Muscle of arm (tissue), 14 donors: Measurements from ENCODE around the gene CENPVL3. TPM values are rescaled to one million over a fixed set of nuclear protein-coding genes. Genes with fewer than 3 reads are reported as not detected.
"Not testable (repeated sequence)": the region's sequence is repeated elsewhere in the genome, so short reads cannot be mapped to it uniquely, and the experiment has no call there.

ENCODE experiments used
- DNase-seq: peaks from one replicate; pipeline ENCODE4 v3.0.0-alpha.2; 2013
- long read RNA-seq, 11 donors: transcript quantifications; one replicate each; lab custom pipeline, GENCODE V29; 2026
- polyA plus RNA-seq, 12 donors: library from polyadenylated mRNA; unstranded; fragments of 120-200 nt; gene quantifications; one replicate each; pipeline ENCODE4 v1.2.1, GENCODE V29; 2013; ENCODE audit not compliant: insufficient read length in 12 of 12

CENPVL3 gene
- under 1 TPM in 9 of 12 donors, not detected in 3; 0.08 to 0.36 (median 0.17) TPM for polyA plus RNA-seq
- long read RNA-seq, donor 1, partial matches to known transcripts, result 0 of 3 reads
- long read RNA-seq, donor 1, other reads (novel, unspliced or antisense), result 0 of 3 reads
- long read RNA-seq, donor 2, result 0 reads
- long read RNA-seq, donor 3, result 0 reads
- long read RNA-seq, donor 4, result 0 reads
- long read RNA-seq, donor 5, result 0 reads
- long read RNA-seq, donor 6, result 0 reads
- long read RNA-seq, donor 7, result 0 reads
- long read RNA-seq, donor 8, result 0 reads
- long read RNA-seq, donor 9, result 0 reads
- long read RNA-seq, donor 10, result 0 reads
- long read RNA-seq, donor 11, result 0 reads

DNA sequence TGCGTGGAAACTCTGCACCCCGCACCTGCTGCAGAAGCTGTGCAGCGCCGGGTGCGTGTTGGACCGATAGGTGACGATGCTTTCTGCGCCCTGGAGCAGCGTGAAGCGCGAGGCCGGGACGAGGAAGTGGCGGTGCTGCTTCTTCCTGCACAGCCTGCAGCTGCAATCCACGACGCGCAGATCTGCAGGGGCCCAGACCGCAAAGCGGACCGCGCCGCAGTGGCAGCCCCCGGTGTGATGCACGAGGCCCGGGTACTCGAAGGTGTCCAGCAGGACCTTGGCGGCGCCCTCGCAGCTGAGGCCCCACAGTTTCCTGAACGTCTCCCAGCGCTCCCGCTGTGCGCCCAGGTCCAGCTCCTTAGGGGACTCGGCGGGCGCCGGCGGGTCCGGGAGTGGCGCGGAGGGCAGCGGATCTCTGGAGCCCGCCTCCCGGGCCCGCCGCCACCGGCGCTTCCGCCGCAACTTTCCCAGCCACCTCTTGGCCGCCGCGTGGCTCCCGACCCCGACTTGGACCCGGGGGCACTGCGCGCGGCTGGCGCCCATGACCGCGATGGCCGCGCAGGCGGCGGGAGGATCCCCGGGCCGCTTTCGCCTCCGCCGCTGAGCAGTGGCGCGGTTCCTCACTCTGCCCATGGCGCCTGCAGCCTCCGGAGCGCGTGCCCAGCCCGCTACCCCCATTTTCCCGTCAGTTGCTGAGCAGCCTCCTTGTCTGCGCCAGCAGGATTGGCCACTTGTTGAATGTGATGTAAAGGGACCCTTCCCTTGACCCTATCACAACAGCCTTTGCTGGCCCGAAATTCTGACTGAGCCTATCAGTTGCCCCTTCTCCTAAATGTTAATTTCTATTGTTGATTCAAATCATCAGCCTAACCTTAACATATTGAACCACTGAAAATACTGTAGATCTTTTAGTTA is at the start of gene CENPVL3:
Gene CENPVL3 (minus strand): TSS at position 672 of the 915 bp plus-strand sequence. CDS start 39 bp downstream, at position 633.
- DNase-seq, result not testable (repeated sequence)

GRCh38 chrX:51665981-51666380 is 47.3 kb upstream of the CENPVL3 start:
- no peak for DNase-seq

DNA sequence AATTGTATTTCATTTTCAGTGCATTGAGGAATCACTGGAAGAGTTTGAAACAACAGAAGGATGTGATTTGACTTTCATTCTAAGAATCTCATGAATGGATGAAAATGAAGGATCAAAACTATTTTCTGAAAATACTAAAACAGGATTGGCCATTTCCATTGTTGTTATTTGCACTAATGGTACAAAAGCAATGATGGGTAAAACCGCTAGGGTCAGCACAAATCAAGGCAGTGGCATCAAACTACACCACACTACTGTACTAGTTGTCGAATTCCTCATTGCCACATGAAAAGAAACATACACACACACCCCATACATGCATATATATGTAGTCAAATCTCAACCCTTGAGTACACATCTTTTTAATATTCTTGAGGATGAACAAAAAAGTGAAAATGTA is 24.7 kb upstream of the CENPVL3 start:
- no peak for DNase-seq

DNA sequence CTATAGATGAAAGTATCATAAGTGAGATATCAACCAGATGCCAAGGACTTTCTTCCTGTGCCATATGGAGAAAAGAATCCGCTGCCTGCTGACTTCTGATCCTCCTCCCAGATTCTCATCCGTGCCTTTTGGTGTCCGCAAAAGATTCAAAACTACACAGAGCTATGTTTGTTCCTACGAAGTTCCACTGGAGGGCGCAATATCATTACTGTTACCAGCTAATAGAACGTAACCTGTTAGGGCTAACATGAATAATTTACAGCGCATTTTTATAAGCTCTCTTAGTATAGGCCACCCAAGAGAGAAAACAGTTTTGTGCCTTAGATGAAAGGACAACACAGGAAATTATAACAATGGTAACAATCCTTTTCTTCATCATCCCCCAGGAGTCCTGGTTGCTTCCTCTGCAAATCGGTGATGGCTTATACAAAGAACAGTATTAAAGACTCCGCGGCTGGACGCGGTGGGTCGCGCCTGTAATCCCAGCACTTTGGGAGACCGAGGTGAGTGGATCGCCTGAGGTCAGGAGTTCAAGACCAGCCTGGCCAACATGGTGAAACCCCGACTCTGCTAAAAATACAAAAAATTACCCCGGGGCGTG is 22.8 kb upstream of the CENPVL3 start:
- peak; percentile 29 for DNase-seq

GRCh38 chrX:51636511-51636910 is 17.8 kb upstream of the CENPVL3 start:
- DNase-seq, result not testable (repeated sequence)

- peak; percentile 19 for DNase-seq
Measured at GRCh38 chrX:51614353-51615012, 4.2 kb downstream of the CENPVL3 start.

GRCh38 chrX:51608766-51609165 is 9.9 kb downstream of the CENPVL3 start:
- no peak for DNase-seq

- DNase-seq, result peak; percentile 35
Measured at GRCh38 chrX:51608126-51608525, 10.6 kb downstream of the CENPVL3 start.

DNA sequence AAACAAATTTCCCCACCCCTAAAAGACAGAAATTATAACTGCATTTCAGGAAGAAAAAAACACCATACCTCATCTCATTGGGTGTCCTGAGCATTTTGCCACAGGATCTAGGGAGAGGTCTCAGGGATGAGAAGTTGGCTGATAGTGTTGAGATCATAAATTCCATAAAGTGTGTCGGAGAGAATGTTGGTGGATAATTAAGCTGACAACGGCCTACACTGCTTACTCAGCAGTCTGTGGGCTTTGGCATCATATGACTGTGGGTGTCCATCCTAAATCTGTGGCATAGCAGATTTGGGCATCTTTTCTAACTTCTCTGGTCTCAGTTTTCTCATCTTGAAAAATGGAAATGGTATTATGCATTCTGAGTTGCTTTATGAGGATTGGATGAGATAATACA is 12.3 kb downstream of the CENPVL3 start:
- no peak for DNase-seq

- DNase-seq, result no peak
Measured at GRCh38 chrX:51598899-51599298, 19.8 kb downstream of the CENPVL3 start.

- DNase-seq, result no peak
Measured at GRCh38 chrX:51571874-51572273, 46.8 kb downstream of the CENPVL3 start.

DNA sequence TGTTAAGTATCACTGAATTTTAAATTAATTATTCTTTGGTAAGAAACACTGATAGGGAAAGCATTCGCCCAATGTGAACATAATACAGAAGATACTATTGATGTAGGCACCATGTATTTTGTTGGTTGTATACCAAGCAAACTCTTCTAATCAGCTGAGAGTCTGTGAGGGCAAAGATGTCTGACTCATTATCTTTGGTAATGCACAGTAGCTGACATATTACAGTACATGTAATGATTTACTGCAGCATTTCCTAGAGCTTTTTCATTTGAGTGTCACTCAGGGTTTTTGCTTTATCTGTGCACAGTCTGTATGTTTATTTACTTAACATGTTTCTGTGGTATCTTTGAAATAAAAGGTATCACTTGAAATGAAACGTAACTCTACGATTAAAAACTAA is 49.2 kb downstream of the CENPVL3 start:
- DNase-seq, result no peak

DNA sequence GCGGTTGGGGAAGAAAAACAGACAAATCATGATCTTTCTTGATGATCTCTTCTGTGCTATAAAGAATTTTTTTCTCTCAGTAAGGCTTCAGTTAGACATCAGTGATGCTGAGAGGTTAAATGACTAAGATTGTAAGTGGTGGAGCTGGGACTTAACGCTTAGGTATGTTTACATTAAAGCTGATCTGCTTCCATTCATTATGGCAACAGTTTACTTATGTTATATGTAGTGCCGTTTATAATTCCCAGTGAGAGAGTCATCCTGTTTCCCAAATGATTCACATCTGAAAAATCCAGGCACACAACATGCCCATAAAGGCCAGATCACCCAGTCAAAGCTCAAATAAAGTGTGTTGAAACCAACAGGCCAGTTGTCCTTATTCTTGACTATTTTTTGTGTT is 50.1 kb downstream of the CENPVL3 start:
- DNase-seq, result no peak

Other genes with a start within 250 kb of the CENPVL3 start
- 10 to 100 TPM in 2 of 12 donors, 1 to 10 TPM in 9, not detected in 1; 3.0 to 10.6 (median 5.2) TPM for gene NUDT11, start 122.3 kb downstream of the CENPVL3 start, polyA plus RNA-seq
- not detected for gene CENPVL2, start 63.9 kb upstream of the CENPVL3 start, polyA plus RNA-seq
- not detected for gene CENPVL1, start 91.6 kb upstream of the CENPVL3 start, polyA plus RNA-seq
- 10 to 100 TPM in 7 of 12 donors, 1 to 10 TPM in 4, not detected in 1; 8.4 to 12.7 (median 10.5) TPM for gene GSPT2, start 124.5 kb upstream of the CENPVL3 start, polyA plus RNA-seq